Smooth muscle cell (in vitro differentiated cells): ENCODE measurements around the gene CXCL5. TPM values are rescaled to one million over a fixed set of nuclear protein-coding genes. Genes with fewer than 3 reads are reported as not detected.

Experiments used
- DNase-seq: peaks from one replicate; lab custom pipeline; 2025; ENCODE audit not compliant: unreplicated experiment; lab: John Stamatoyannopoulos, UW
- H2AFZ ChIP-seq: fragments of 200-600 bp; sonication (generic); 2 replicates; pipeline ENCODE4 v1.6.0; 2016; ENCODE audit warnings: antibody characterized with exemption, low read depth, mild to moderate bottlenecking
- H3F3A ChIP-seq: fragments of 200-600 bp; sonication (generic); 2 replicates; pipeline ENCODE4 v1.6.0; 2017; ENCODE audit warnings: antibody characterized with exemption, low read depth
- H3K27ac ChIP-seq: fragments of 200-600 bp; sonication (generic); 2 replicates; pipeline ENCODE4 v1.5.1; 2016; ENCODE audit warnings: low read depth, mild to moderate bottlenecking
- H3K27me3 ChIP-seq: fragments of 200-600 bp; sonication (generic); 2 replicates; pipeline ENCODE4 v1.6.1; 2016; ENCODE audit warnings: low read depth, mild to moderate bottlenecking
- H3K36me3 ChIP-seq: fragments of 200-600 bp; sonication (generic); 2 replicates; pipeline ENCODE4 v1.5.1; 2016; ENCODE audit warnings: low read depth
- H3K4me1 ChIP-seq: fragments of 200-600 bp; sonication (generic); 2 replicates; pipeline ENCODE4 v1.5.1; 2016; ENCODE audit warnings: low read depth
- H3K4me2 ChIP-seq: fragments of 200-600 bp; sonication (generic); 2 replicates; pipeline ENCODE4 v1.6.0; 2016; ENCODE audit warnings: mild to moderate bottlenecking
- H3K4me3 ChIP-seq: fragments of 200-600 bp; sonication (generic); 2 replicates; pipeline ENCODE4 v1.5.1; 2016; ENCODE audit warnings: mild to moderate bottlenecking
- H3K79me2 ChIP-seq: fragments of 200-600 bp; sonication (generic); 2 replicates; pipeline ENCODE4 v1.6.0; 2016; ENCODE audit warnings: low read depth, mild to moderate bottlenecking
- H3K9ac ChIP-seq: fragments of 200-600 bp; sonication (generic); 2 replicates; pipeline ENCODE4 v1.6.0; 2016; ENCODE audit warnings: low read depth
- H3K9me3 ChIP-seq: fragments of 200-600 bp; sonication (generic); replicated peaks from 2 replicates; pipeline ENCODE4 v1.5.1; 2016; ENCODE audit warnings: low read depth
- H4K20me1 ChIP-seq: fragments of 200-600 bp; sonication (generic); 2 replicates; pipeline ENCODE4 v1.6.0; 2016; ENCODE audit warnings: low read depth
- WGBS: methylation state at CpG from one replicate; pipeline ENCODE4 v1.1.7; 2016; ENCODE audit warnings: low lambda C conversion rate; 5-methylcytosine and 5-hydroxymethylcytosine counted together
- polyA plus RNA-seq: library from polyadenylated mRNA; unstranded; fragments of >200 nt; fragmentation: Nextera tagmentation; extraction: Ambion mirVana; gene quantifications from 2 replicates; pipeline ENCODE4 v1.2.1, GENCODE V29; 2016
- small RNA-seq: library from RNA; depleted of rRNA; stranded (forward); fragments of <200 nt; gene quantifications from one replicate; pipeline ENCODE3, GENCODE V24; 2014
- total RNA-seq: library from RNA; depleted of rRNA; stranded (reverse); fragments of >200 nt; gene quantifications from 2 replicates; pipeline ENCODE4 v1.2.3, GENCODE V29; 2014
- TF ChIP-seq, protein P1 (sequence below): fragments of 200-600 bp; sonication (generic); IDR thresholded peaks from 2 replicates; pipeline ENCODE4 v1.5.1; 2017; ENCODE audit warnings: borderline replicate concordance, mild to moderate bottlenecking, antibody characterized with exemption; ENCODE audit not compliant: insufficient read depth, poor library complexity, severe bottlenecking

Gene CXCL5
- total and polyA plus RNA-seq, 2 experiments from 2014 or later: 3.7 to 4.2 TPM

DNA sequence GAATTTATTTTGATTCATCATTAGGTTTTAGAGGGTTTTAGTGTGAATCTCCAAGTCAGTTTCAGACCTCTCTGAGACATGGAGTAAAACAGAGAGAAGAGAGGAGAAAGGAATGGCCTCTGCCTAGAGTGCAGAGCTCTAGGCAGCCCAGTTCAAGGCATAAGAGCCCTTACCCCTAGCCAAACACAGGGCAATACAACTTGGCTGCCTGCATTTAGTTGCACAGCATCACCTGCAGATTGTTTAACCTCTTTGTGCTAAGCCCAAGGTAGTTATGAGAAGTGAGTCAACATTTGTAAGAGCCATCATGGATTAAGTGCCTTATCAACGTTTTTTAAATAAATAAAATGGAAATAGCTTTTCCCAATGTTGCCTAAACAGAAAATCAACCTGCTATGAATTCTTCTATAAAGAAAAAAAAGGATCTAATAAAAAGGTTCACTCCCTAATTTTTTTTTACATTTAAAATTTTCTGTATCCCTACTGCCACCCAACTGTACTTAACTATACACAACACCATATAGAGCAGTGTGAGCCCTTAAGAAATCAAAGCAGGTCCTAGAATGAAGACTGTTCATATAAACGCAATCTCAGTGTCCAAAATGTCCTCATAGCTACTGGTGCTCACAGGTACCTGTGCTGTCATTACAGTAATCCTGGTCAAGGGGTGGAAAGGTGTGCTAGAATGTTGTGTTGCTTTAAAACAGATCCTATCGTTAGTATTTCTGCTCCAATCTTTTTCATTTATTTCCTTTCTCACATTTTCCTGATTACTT, 52.6 kb downstream of the CXCL5 start:
- no peaks in the 10 kb centered on the region for H3K9me3 ChIP-seq
- H4K20me1 ChIP-seq: no peaks in the 10 kb centered on the region
- H3K4me2 ChIP-seq: no peak overlapping the region
- peaks cover 78% of the 10 kb centered on the region for H3K27me3 ChIP-seq
- no peaks in the 10 kb centered on the region for H3F3A ChIP-seq
- peaks cover 15% of the 10 kb centered on the region for H3K4me1 ChIP-seq
- H2AFZ ChIP-seq: no peak overlapping the region
- no peak overlapping the region for H3K27ac ChIP-seq
- H3K4me3 ChIP-seq: no peak overlapping the region
- no peak overlapping the region for H3K9ac ChIP-seq
- DNase-seq: no peak
- no peaks in the 10 kb centered on the region for H3K79me2 ChIP-seq
- WGBS: 75% methylated on average over 3 of the region's 3 CpGs
- no peaks in the 10 kb centered on the region for H3K36me3 ChIP-seq
- TF ChIP-seq, protein P1, sequence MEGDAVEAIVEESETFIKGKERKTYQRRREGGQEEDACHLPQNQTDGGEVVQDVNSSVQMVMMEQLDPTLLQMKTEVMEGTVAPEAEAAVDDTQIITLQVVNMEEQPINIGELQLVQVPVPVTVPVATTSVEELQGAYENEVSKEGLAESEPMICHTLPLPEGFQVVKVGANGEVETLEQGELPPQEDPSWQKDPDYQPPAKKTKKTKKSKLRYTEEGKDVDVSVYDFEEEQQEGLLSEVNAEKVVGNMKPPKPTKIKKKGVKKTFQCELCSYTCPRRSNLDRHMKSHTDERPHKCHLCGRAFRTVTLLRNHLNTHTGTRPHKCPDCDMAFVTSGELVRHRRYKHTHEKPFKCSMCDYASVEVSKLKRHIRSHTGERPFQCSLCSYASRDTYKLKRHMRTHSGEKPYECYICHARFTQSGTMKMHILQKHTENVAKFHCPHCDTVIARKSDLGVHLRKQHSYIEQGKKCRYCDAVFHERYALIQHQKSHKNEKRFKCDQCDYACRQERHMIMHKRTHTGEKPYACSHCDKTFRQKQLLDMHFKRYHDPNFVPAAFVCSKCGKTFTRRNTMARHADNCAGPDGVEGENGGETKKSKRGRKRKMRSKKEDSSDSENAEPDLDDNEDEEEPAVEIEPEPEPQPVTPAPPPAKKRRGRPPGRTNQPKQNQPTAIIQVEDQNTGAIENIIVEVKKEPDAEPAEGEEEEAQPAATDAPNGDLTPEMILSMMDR: no peak

Small RNA genes lying within 50 kb of the gene (small RNA-seq; reads per million reads assigned to genes)
- not detected for gene RN7SL218P

Other genes with a start within 250 kb of the CXCL5 start
- gene CXCL6, start 162.0 kb downstream of the CXCL5 start, total RNA-seq: 24.1 and 31.7 TPM in 2 replicates
- 24.4 and 30.6 TPM in 2 replicates for gene CXCL6, start 162.0 kb downstream of the CXCL5 start, polyA plus RNA-seq
- not detected in 2 replicates for gene PF4V1, start 145.4 kb downstream of the CXCL5 start, total RNA-seq
- 0.35 TPM in 1 of 2 replicates, not detected in the other for gene PF4V1, start 145.4 kb downstream of the CXCL5 start, polyA plus RNA-seq
- gene CXCL1, start 129.3 kb downstream of the CXCL5 start, total RNA-seq: 6.4 and 20.9 TPM in 2 replicates
- 23.2 and 39.7 TPM in 2 replicates for gene CXCL1, start 129.3 kb downstream of the CXCL5 start, polyA plus RNA-seq
- gene PF4, start 16.6 kb downstream of the CXCL5 start, total RNA-seq: 2.3 TPM in 1 of 2 replicates, not detected in the other
- 1.9 and 5.8 TPM in 2 replicates for gene PF4, start 16.6 kb downstream of the CXCL5 start, polyA plus RNA-seq
- not detected in 2 replicates for gene PPBP, start 10.5 kb downstream of the CXCL5 start, total RNA-seq
- gene PPBP, start 10.5 kb downstream of the CXCL5 start, polyA plus RNA-seq: 0.26 TPM in 1 of 2 replicates, not detected in the other
- 0.63 and 1.6 TPM in 2 replicates for gene CXCL3, start 40.0 kb upstream of the CXCL5 start, total RNA-seq
- gene CXCL3, start 40.0 kb upstream of the CXCL5 start, polyA plus RNA-seq: 3.2 and 5.6 TPM in 2 replicates
- gene CXCL2, start 100.5 kb upstream of the CXCL5 start, total RNA-seq: 11.3 and 16.1 TPM in 2 replicates
- 15.2 and 26.1 TPM in 2 replicates for gene CXCL2, start 100.5 kb upstream of the CXCL5 start, polyA plus RNA-seq
- 6.6 and 20.7 TPM in 2 replicates for gene MTHFD2L, start 159.4 kb upstream of the CXCL5 start, total RNA-seq
- gene MTHFD2L, start 159.4 kb upstream of the CXCL5 start, polyA plus RNA-seq: 4.9 and 6.2 TPM in 2 replicates